ENCODE measurements around the gene XRCC6. TPM values are rescaled to one million over a fixed set of nuclear protein-coding genes. Genes with fewer than 3 reads are reported as not detected.
"Not testable (repeated sequence)": the region's sequence is repeated elsewhere in the genome, so short reads cannot be mapped to it uniquely, and the experiment has no call there.

XRCC6 gene
- total and polyA plus RNA-seq, 12 donors: 122 to 498 (median 240) TPM

- Histone ChIP-seq H3K4me3 (peak overlapping the region in 3 of 4 donors; percentile 15 to 57 (median 37)), H3K4me1 (replicated peaks in 1 of 2) (peaks cover 3 to 13% of the 10 kb centered on the region in 2 donors), H3K27ac (peak overlapping the region; percentile 39 to 91 (median 55)), H3K27me3 (no peaks in the 10 kb centered on the region), H3K9me3 (replicated peaks in 1 of 3) (no peaks in the 10 kb centered on the region), H3K36me3 (replicated peaks in 1 of 2) (peaks cover 0 to 27% of the 10 kb centered on the region in 2 donors)
- DNase-seq: peak; percentile 83 to 96 (median 90)
- intact Hi-C loops (cut with DNase I): no loop called here
- TF ChIP-seq, protein P1, sequence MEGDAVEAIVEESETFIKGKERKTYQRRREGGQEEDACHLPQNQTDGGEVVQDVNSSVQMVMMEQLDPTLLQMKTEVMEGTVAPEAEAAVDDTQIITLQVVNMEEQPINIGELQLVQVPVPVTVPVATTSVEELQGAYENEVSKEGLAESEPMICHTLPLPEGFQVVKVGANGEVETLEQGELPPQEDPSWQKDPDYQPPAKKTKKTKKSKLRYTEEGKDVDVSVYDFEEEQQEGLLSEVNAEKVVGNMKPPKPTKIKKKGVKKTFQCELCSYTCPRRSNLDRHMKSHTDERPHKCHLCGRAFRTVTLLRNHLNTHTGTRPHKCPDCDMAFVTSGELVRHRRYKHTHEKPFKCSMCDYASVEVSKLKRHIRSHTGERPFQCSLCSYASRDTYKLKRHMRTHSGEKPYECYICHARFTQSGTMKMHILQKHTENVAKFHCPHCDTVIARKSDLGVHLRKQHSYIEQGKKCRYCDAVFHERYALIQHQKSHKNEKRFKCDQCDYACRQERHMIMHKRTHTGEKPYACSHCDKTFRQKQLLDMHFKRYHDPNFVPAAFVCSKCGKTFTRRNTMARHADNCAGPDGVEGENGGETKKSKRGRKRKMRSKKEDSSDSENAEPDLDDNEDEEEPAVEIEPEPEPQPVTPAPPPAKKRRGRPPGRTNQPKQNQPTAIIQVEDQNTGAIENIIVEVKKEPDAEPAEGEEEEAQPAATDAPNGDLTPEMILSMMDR (IDR thresholded peaks at IDR 0.05): no peak
- TF ChIP-seq POLR2A (IDR thresholded peaks at IDR 0.05): peak in 1 of 2 donors; percentile 64
- WGBS, 4 donors: 45 to 61% (median 56%) methylated on average over 46 to 50 of the region's 50 CpGs
Measured at GRCh38 chr22:41682033-41682807, 61.1 kb downstream of the XRCC6 start.

- H3K27ac ChIP-seq: peak overlapping the region in 3 of 5 donors; percentile 55 to 91 (median 78)
- no peaks in the 10 kb centered on the region for H3K27me3 ChIP-seq
- no peaks in the 10 kb centered on the region for H3K9me3 ChIP-seq (replicated peaks in 1 of 3)
- 87 to 94% (median 92%) methylated on average over 8 to 9 of the region's 9 CpGs for WGBS, 4 donors
- peak in 1 of 7 donors; percentile 9 for DNase-seq
- intact Hi-C loops (cut with DNase I): no loop called here
- peaks cover 0 to 22% of the 10 kb centered on the region in 2 donors for H3K36me3 ChIP-seq (replicated peaks in 1 of 2)
- TF ChIP-seq, protein P1 (IDR thresholded peaks at IDR 0.05): no peak
- TF ChIP-seq POLR2A (IDR thresholded peaks at IDR 0.05): no peak
- peaks cover 10 to 21% of the 10 kb centered on the region in 2 donors for H3K4me1 ChIP-seq (replicated peaks in 1 of 2)
- peak overlapping the region in 1 of 4 donors; percentile 57 for H3K4me3 ChIP-seq
Measured at GRCh38 chr22:41683052-41683451, 62.0 kb downstream of the XRCC6 start.

- Histone ChIP-seq H3K27me3 (no peaks in the 10 kb centered on the region), H3K9me3 (replicated peaks in 1 of 3) (no peaks in the 10 kb centered on the region), H3K4me1 (replicated peaks in 1 of 2) (peaks cover 10 to 21% of the 10 kb centered on the region in 2 donors), H3K36me3 (replicated peaks in 1 of 2) (peaks cover 0 to 16% of the 10 kb centered on the region in 2 donors), H3K27ac (no peak overlapping the region), H3K4me3 (no peak overlapping the region)
- DNase-seq: no peak
- TF ChIP-seq, protein P1 (IDR thresholded peaks at IDR 0.05): no peak
- TF ChIP-seq POLR2A (IDR thresholded peaks at IDR 0.05): no peak
- 77 to 88% (median 87%) methylated on average over 3 of the region's 3 CpGs for WGBS, 4 donors
- intact Hi-C loops (cut with DNase I): no loop called here
Measured at GRCh38 chr22:41683616-41684015, 62.5 kb downstream of the XRCC6 start.

GRCh38 chr22:41684194-41684593 is 63.1 kb downstream of the XRCC6 start:
- Histone ChIP-seq H3K36me3 (replicated peaks in 1 of 2) (peaks cover 0 to 10% of the 10 kb centered on the region in 2 donors), H3K27me3 (no peaks in the 10 kb centered on the region), H3K9me3 (replicated peaks in 1 of 3) (no peaks in the 10 kb centered on the region), H3K4me3 (no peak overlapping the region), H3K27ac (no peak overlapping the region), H3K4me1 (replicated peaks in 1 of 2) (peaks cover 13 to 21% of the 10 kb centered on the region in 2 donors)
- no peak for TF ChIP-seq POLR2A (IDR thresholded peaks at IDR 0.05)
- TF ChIP-seq, protein P1 (IDR thresholded peaks at IDR 0.05): no peak
- 81 to 90% (median 86%) methylated on average over 4 of the region's 4 CpGs for WGBS, 4 donors
- no peak for DNase-seq
- intact Hi-C loops (cut with DNase I): no loop called here

- not testable (repeated sequence) for H3K36me3 ChIP-seq (replicated peaks in 1 of 2); H3K9me3 ChIP-seq (replicated peaks in 1 of 3); H3K27me3 ChIP-seq; H3K27ac ChIP-seq; H3K4me3 ChIP-seq
- H3K4me1 ChIP-seq (replicated peaks in 1 of 2): peaks cover 16 to 18% of the 10 kb centered on the region in 2 donors
- 92 to 97% (median 96%) methylated on average over 11 of the region's 11 CpGs for WGBS, 4 donors
- DNase-seq: peak in 1 of 7 donors; percentile 14
- intact Hi-C loops (cut with DNase I): loop anchor here in 1 of 2 donors (5.0 kb wide), 1 partner anchor 385 kb away; the partner anchor contains the start of genes NAGA and PHETA2
Measured at GRCh38 chr22:41686890-41687289, 65.8 kb downstream of the XRCC6 start.

Data from adrenal gland (tissue), 12 donors.